Left cardiac atrium (tissue), 2 donors: ENCODE data around the gene TBC1D12. TPM values are rescaled to one million over a fixed set of nuclear protein-coding genes. Genes with fewer than 3 reads are reported as not detected.

ENCODE experiments used
- total RNA-seq, 2 donors: library from RNA; stranded (reverse); fragmentation: NEBNext Ultra II Directional; extraction: Animal tissue kit (Norgen Biotek cat#: 25700); gene quantifications; one replicate each; pipeline ENCODE4 v1.2.1, GENCODE V29; 2021
- donor health status: DM: no; HTN: yes; CAD: no; lungs with severe emphysema.
- donor health status: DM: yes; HTN: yes; CAD: no.

The TBC1D12 gene
- total RNA-seq, 2 donors from 2014 or later, result 6.6 to 6.9 TPM

Other genes starting within 250 kb of the TBC1D12 start
- gene NOC3L, start 39.6 kb upstream of the TBC1D12 start, total RNA-seq, result 10 to 100 TPM in 1 of 2 donors, 1 to 10 TPM in 1; 10.0 to 11.5 TPM
- 1 to 10 TPM; 3.2 to 3.5 TPM for gene HELLS, start 143.2 kb downstream of the TBC1D12 start, total RNA-seq